ENCODE measurements around the gene ASMT.
A peak's percentile ranks its signal among the peaks of the same experiment; 100 is the strongest.
"Not testable (repeated sequence)": the region's sequence is repeated elsewhere in the genome, so short reads cannot be mapped to it uniquely, and the experiment has no call there.

The ASMT gene

GRCh38 chrX:1606496-1606895 is 8.4 kb upstream of the ASMT start:
- H3K27ac Mint-ChIP-seq = no peak overlapping the region
- no peaks in the 10 kb centered on the region for H3K4me1 Mint-ChIP-seq (ENCODE audit: low read depth)
- no peak overlapping the region for H3K4me3 Mint-ChIP-seq
- H3K36me3 Mint-ChIP-seq (ENCODE audit: low read depth) = peaks cover 23% of the 10 kb centered on the region
- no peaks in the 10 kb centered on the region for H3K9me3 Mint-ChIP-seq
- H3K27me3 Mint-ChIP-seq (ENCODE audit: low read depth) = no peaks in the 10 kb centered on the region

GRCh38 chrX:1609311-1609710 is 5.5 kb upstream of the ASMT start:
- H3K4me1 Mint-ChIP-seq (ENCODE audit: low read depth) = no peaks in the 10 kb centered on the region
- H3K4me3 Mint-ChIP-seq = no peak overlapping the region
- peaks cover 4% of the 10 kb centered on the region for H3K36me3 Mint-ChIP-seq (ENCODE audit: low read depth)
- no peaks in the 10 kb centered on the region for H3K9me3 Mint-ChIP-seq
- H3K27me3 Mint-ChIP-seq (ENCODE audit: low read depth) = no peaks in the 10 kb centered on the region
- no peak overlapping the region for H3K27ac Mint-ChIP-seq

GRCh38 chrX:1609762-1610161 is 5.1 kb upstream of the ASMT start:
- no peak overlapping the region for H3K4me3 Mint-ChIP-seq
- H3K27ac Mint-ChIP-seq = no peak overlapping the region
- H3K9me3 Mint-ChIP-seq = no peaks in the 10 kb centered on the region
- no peaks in the 10 kb centered on the region for H3K4me1 Mint-ChIP-seq (ENCODE audit: low read depth)
- no peaks in the 10 kb centered on the region for H3K27me3 Mint-ChIP-seq (ENCODE audit: low read depth)
- H3K36me3 Mint-ChIP-seq (ENCODE audit: low read depth) = peaks cover 4% of the 10 kb centered on the region

GRCh38 chrX:1610166-1610565 is 4.7 kb upstream of the ASMT start:
- no peak overlapping the region for H3K27ac Mint-ChIP-seq
- H3K4me1 Mint-ChIP-seq (ENCODE audit: low read depth) = no peaks in the 10 kb centered on the region
- H3K4me3 Mint-ChIP-seq = no peak overlapping the region
- H3K27me3 Mint-ChIP-seq (ENCODE audit: low read depth) = no peaks in the 10 kb centered on the region
- H3K9me3 Mint-ChIP-seq = no peaks in the 10 kb centered on the region
- peaks cover 4% of the 10 kb centered on the region for H3K36me3 Mint-ChIP-seq (ENCODE audit: low read depth)

DNA sequence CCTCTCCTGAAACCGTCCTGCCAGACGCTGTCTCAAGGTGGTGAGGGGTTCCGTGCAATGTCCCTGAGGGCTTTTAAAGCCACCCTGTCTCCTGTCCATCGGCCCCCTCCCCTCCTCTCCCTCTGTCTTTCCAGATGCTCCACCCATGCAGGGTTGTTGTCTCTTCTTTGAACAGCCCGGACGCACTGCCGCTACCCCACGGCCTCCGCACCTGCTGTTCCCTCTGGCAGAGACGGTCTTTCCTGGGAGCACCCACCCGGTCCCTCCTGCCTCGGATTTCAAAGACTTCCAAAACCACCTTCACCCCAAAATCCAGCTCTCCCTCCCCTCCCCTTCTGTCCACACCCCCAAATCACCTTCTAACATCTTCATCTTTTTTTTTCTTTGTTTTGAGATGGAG is 4.1 kb upstream of the ASMT start:
- Mint-ChIP-seq H3K27ac (no peak overlapping the region), H3K4me3 (no peak overlapping the region), H3K27me3 (ENCODE audit: low read depth) (no peaks in the 10 kb centered on the region)

DNA sequence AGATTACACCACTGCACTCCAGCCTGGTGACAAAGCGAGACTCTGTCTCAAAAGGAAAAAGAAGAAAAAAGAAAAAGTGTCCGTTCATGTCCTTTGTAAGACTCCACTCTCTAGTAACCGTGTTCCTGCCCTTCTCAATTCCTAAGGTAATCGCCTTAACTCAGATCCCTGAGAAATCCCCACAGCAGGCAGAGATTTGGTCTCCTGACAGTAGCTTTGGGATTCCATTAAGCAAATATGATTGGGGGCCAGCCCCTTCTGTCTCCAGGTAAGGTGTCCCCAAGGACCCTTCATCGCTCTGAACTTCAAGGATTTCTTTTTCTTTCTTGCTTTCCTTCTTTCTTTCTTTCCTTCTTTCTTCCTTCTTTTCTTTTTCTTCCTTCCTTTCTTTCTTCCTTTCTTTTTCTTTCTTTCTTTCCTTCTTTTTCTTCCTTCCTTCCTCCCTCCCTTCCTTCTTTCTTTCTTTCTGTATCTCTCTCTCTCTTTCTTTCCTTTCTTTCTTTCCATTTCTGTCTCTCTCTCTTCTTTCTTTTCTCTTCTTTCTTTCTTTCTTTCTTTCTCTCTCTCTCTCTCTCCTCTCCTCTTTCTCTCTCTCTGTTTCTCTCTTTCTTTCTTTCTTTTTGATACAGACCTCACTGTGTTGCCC is 2.1 kb upstream of the ASMT start:
- H3K27me3 Mint-ChIP-seq (ENCODE audit: low read depth) = no peaks in the 10 kb centered on the region
- no peak overlapping the region for H3K27ac Mint-ChIP-seq
- H3K9me3 Mint-ChIP-seq = no peaks in the 10 kb centered on the region
- H3K4me1 Mint-ChIP-seq (ENCODE audit: low read depth) = no peaks in the 10 kb centered on the region
- no peak overlapping the region for H3K4me3 Mint-ChIP-seq
- H3K36me3 Mint-ChIP-seq (ENCODE audit: low read depth) = no peaks in the 10 kb centered on the region

More for the DNA sequence above, 4.1 kb upstream of the ASMT start:
- H3K4me1 Mint-ChIP-seq (ENCODE audit: low read depth) = no peaks in the 10 kb centered on the region
- no peaks in the 10 kb centered on the region for H3K9me3 Mint-ChIP-seq
- H3K36me3 Mint-ChIP-seq (ENCODE audit: low read depth) = no peaks in the 10 kb centered on the region

- no peak overlapping the region for H3K27ac Mint-ChIP-seq
- H3K36me3 Mint-ChIP-seq (ENCODE audit: low read depth) = no peaks in the 10 kb centered on the region
- no peaks in the 10 kb centered on the region for H3K27me3 Mint-ChIP-seq (ENCODE audit: low read depth)
- no peak overlapping the region for H3K4me3 Mint-ChIP-seq
- H3K4me1 Mint-ChIP-seq (ENCODE audit: low read depth) = peaks cover 3% of the 10 kb centered on the region
- no peaks in the 10 kb centered on the region for H3K9me3 Mint-ChIP-seq
These were observed 3.8 kb downstream of the ASMT start for GRCh38 chrX:1618689-1619088.

DNA sequence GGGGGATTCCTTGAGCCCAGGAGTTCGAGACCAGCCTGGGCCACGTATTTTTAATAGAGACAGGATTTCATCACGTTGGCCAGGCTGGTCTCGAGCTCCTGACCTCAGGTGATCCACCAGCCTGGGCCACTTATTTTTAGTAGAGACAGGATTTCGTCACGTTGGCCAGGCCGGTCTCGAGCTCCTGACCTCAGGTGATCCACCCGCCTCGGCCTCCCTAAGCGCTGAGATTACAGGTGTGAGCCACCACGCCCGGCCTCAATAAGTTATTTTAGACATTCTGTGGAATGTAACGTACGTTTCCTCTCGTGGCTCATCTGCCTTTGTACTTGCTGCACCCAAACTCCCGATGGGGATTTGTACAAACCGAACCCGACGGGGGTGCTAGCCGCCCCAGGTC is 8.8 kb downstream of the ASMT start:
- H3K9me3 Mint-ChIP-seq = no peaks in the 10 kb centered on the region
- peak overlapping the region; percentile 31 for H3K27ac Mint-ChIP-seq
- H3K4me1 Mint-ChIP-seq (ENCODE audit: low read depth) = peaks cover 3% of the 10 kb centered on the region
- no peaks in the 10 kb centered on the region for H3K36me3 Mint-ChIP-seq (ENCODE audit: low read depth)
- H3K27me3 Mint-ChIP-seq (ENCODE audit: low read depth) = no peaks in the 10 kb centered on the region
- no peak overlapping the region for H3K4me3 Mint-ChIP-seq

GRCh38 chrX:1624158-1624860 is 9.4 kb downstream of the ASMT start:
- H3K27me3 Mint-ChIP-seq (ENCODE audit: low read depth); H3K4me1 Mint-ChIP-seq (ENCODE audit: low read depth); H3K9me3 Mint-ChIP-seq; H3K36me3 Mint-ChIP-seq (ENCODE audit: low read depth); H3K4me3 Mint-ChIP-seq: not testable (repeated sequence)
- H3K27ac Mint-ChIP-seq = peak overlapping the region; percentile 31

DNA sequence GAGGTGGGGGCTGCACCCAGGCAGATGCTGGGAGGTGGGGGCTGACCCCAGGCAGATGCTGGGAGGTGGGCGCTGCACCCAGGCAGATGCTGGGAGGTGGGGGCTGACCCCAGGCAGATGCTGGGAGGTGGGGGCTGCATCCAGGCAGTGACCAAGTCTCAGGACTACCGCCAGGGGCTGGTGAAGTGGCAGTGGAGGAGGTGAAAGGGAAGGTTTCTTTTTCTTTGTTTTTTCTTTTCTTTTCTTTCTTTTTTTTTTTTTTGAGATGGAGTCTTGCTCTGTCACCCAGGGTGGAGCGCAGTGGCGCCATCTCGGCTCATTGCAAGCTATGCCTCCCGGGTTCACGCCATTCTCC is 10.0 kb downstream of the ASMT start:
- not testable (repeated sequence) for H3K36me3 Mint-ChIP-seq (ENCODE audit: low read depth); H3K27ac Mint-ChIP-seq; H3K4me3 Mint-ChIP-seq; H3K27me3 Mint-ChIP-seq (ENCODE audit: low read depth); H3K9me3 Mint-ChIP-seq; H3K4me1 Mint-ChIP-seq (ENCODE audit: low read depth)

DNA sequence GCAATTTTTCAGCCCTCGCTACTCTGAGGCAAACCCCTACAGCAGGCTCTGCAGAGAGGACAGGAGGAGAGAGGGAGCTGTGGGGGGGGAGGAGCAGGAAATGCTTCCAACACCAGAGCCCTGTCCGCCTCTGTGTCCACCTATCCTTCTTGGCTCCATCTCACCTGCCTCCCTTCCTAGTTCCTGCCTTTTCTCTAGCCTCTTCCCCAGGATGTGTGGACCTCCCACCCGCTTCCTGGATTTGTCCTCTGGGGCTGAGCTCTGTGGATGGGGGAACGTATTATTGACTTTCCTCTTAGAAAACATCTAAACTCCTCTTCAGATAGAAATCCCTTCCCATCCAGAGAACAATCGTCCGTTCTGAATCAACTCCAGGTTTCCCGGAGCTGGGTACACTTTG is 14.4 kb downstream of the ASMT start:
- H3K36me3 Mint-ChIP-seq (ENCODE audit: low read depth) = no peaks in the 10 kb centered on the region
- H3K9me3 Mint-ChIP-seq = no peaks in the 10 kb centered on the region
- H3K4me3 Mint-ChIP-seq = no peak overlapping the region
- peaks cover 6% of the 10 kb centered on the region for H3K27me3 Mint-ChIP-seq (ENCODE audit: low read depth)
- no peak overlapping the region for H3K27ac Mint-ChIP-seq
- no peaks in the 10 kb centered on the region for H3K4me1 Mint-ChIP-seq (ENCODE audit: low read depth)

GRCh38 chrX:1646009-1646408 is 31.1 kb downstream of the ASMT start:
- Mint-ChIP-seq H3K4me3 (no peak overlapping the region), H3K36me3 (ENCODE audit: low read depth) (no peaks in the 10 kb centered on the region), H3K9me3 (peaks cover 18% of the 10 kb centered on the region), H3K4me1 (ENCODE audit: low read depth) (peaks cover 3% of the 10 kb centered on the region), H3K27me3 (ENCODE audit: low read depth) (peaks cover 11% of the 10 kb centered on the region), H3K27ac (no peak overlapping the region)

GRCh38 chrX:1649621-1650020 is 34.8 kb downstream of the ASMT start:
- Mint-ChIP-seq H3K36me3 (ENCODE audit: low read depth) (no peaks in the 10 kb centered on the region), H3K4me3 (no peak overlapping the region), H3K9me3 (peaks cover 18% of the 10 kb centered on the region), H3K27me3 (ENCODE audit: low read depth) (peaks cover 11% of the 10 kb centered on the region), H3K4me1 (ENCODE audit: low read depth) (peaks cover 5% of the 10 kb centered on the region), H3K27ac (no peak overlapping the region)

- H3K9me3 Mint-ChIP-seq; H3K27me3 Mint-ChIP-seq (ENCODE audit: low read depth); H3K4me3 Mint-ChIP-seq; H3K36me3 Mint-ChIP-seq (ENCODE audit: low read depth); H3K4me1 Mint-ChIP-seq (ENCODE audit: low read depth): not testable (repeated sequence)
- H3K27ac Mint-ChIP-seq = peak overlapping the region; percentile 26
These were observed 37.4 kb downstream of the ASMT start for GRCh38 chrX:1652011-1652811.

DNA sequence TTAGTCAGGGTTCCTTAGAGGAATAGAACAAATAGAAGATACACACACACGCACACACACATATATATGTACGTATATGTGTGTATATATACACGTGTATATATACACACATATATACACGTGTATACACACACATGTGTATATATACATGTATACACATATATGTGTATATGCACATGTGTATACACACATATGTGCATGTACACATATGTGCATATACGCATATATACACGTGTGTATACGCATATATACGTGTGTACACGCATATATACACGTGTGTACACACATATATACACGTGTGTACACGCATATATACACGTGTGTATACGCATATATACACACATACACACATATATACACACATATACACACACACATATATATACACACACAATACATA is 41.5 kb downstream of the ASMT start:
- peaks cover 23% of the 10 kb centered on the region for H3K4me1 Mint-ChIP-seq (ENCODE audit: low read depth)
- H3K27me3 Mint-ChIP-seq (ENCODE audit: low read depth) = no peaks in the 10 kb centered on the region
- no peak overlapping the region for H3K4me3 Mint-ChIP-seq
- H3K9me3 Mint-ChIP-seq = no peaks in the 10 kb centered on the region
- no peak overlapping the region for H3K27ac Mint-ChIP-seq
- peaks cover 17% of the 10 kb centered on the region for H3K36me3 Mint-ChIP-seq (ENCODE audit: low read depth)
